Liver (tissue), 3 donors: Measurements from ENCODE around the gene PER1.

Experiments used
- EGR1 ChIP-seq, 2 donors: IDR thresholded peaks; 2 replicates each; pipeline ENCODE4 v1.6.1; 2016 to 2018; ENCODE audit warnings: antibody characterized with exemption in 2 of 2, low read depth in 2 of 2
- FOXA1 ChIP-seq: IDR thresholded peaks from 2 replicates; pipeline ENCODE4 v1.6.1; 2016; ENCODE audit warnings: antibody characterized with exemption
- FOXA2 ChIP-seq: IDR thresholded peaks from 2 replicates; pipeline ENCODE4 v1.6.1; 2016; ENCODE audit warnings: antibody characterized with exemption
- JUND ChIP-seq, 2 donors: IDR thresholded peaks; 2 replicates each; pipeline ENCODE4 v1.6.1; 2016; ENCODE audit warnings: antibody characterized with exemption in 2 of 2
- RAD21 ChIP-seq, 2 donors: IDR thresholded peaks; 2 replicates each; pipeline ENCODE4 v1.6.1; 2016; ENCODE audit warnings: antibody characterized with exemption in 2 of 2, mild to moderate bottlenecking in 2 of 2
- RXRA ChIP-seq, 2 donors: IDR thresholded peaks; 2 replicates each; pipeline ENCODE4 v1.6.1; 2017 to 2018; ENCODE audit warnings: antibody characterized with exemption in 2 of 2, mild to moderate bottlenecking in 1 of 2
- SP1 ChIP-seq: IDR thresholded peaks from 2 replicates; pipeline ENCODE4 v1.6.1; 2018; ENCODE audit warnings: antibody characterized with exemption, mild to moderate bottlenecking
- TAF1 ChIP-seq: conservative IDR thresholded peaks from 2 replicates; pipeline ENCODE4 v1.6.1; 2016; ENCODE audit warnings: antibody characterized with exemption, mild to moderate bottlenecking
- YY1 ChIP-seq: IDR thresholded peaks from 2 replicates; pipeline ENCODE4 v1.6.1; 2016; ENCODE audit warnings: antibody characterized with exemption, mild to moderate bottlenecking
- TF ChIP-seq, protein P1 (sequence below): IDR thresholded peaks from 2 replicates; pipeline ENCODE4 v1.6.1; 2016; ENCODE audit warnings: antibody characterized with exemption, mild to moderate bottlenecking
- TF ChIP-seq, protein P2 (sequence below): fragments of 150-350 bp; IDR thresholded peaks from 2 replicates; pipeline ENCODE4 v1.5.1; 2017; ENCODE audit warnings: improper control_type of control experiment, low read depth, low read length; ENCODE audit not compliant: missing input control
- TF ChIP-seq, protein P3 (sequence below): IDR thresholded peaks from 2 replicates; pipeline ENCODE4 v1.6.1; 2016; ENCODE audit warnings: antibody characterized with exemption
- TF ChIP-seq, protein P4 (sequence below): IDR thresholded peaks from 2 replicates; pipeline ENCODE4 v1.6.1; 2016; ENCODE audit warnings: antibody characterized with exemption
- donor health status: healthy.
- donor health status: healthy.

DNA sequence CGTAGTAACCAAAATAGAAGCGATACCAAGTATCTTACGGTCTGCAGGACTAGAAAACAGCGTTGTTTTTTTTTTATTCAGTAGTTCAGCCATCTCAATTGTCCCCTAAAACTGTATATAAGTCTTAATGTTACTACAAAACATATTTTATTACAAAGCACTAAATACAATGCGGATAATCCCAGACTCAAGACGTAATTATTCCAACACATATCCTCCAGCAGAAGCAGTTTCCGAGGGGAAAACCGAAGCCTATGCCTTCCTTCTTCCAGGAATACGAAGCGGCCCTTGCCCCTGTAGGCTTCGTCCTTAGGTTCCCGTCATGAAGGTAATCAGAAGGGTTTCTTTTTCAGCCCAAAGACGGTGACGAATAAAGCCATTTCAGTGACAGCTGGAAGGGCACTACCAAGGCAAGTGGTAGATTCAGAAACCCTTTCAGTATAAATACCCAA is 21.7 kb upstream of the PER1 start:
- TF ChIP-seq EGR1 (IDR thresholded peaks at IDR 0.05; ENCODE audit: low read depth in 2 of 2) (no peak), FOXA2 (no peak), RAD21 (IDR thresholded peaks at IDR 0.05) (no peak), JUND (IDR thresholded peaks at IDR 0.05) (no peak), SP1 (no peak), YY1 (no peak), TAF1 (no peak), FOXA1 (no peak), RXRA (IDR thresholded peaks at IDR 0.05) (no peak)
- TF ChIP-seq, protein P1, sequence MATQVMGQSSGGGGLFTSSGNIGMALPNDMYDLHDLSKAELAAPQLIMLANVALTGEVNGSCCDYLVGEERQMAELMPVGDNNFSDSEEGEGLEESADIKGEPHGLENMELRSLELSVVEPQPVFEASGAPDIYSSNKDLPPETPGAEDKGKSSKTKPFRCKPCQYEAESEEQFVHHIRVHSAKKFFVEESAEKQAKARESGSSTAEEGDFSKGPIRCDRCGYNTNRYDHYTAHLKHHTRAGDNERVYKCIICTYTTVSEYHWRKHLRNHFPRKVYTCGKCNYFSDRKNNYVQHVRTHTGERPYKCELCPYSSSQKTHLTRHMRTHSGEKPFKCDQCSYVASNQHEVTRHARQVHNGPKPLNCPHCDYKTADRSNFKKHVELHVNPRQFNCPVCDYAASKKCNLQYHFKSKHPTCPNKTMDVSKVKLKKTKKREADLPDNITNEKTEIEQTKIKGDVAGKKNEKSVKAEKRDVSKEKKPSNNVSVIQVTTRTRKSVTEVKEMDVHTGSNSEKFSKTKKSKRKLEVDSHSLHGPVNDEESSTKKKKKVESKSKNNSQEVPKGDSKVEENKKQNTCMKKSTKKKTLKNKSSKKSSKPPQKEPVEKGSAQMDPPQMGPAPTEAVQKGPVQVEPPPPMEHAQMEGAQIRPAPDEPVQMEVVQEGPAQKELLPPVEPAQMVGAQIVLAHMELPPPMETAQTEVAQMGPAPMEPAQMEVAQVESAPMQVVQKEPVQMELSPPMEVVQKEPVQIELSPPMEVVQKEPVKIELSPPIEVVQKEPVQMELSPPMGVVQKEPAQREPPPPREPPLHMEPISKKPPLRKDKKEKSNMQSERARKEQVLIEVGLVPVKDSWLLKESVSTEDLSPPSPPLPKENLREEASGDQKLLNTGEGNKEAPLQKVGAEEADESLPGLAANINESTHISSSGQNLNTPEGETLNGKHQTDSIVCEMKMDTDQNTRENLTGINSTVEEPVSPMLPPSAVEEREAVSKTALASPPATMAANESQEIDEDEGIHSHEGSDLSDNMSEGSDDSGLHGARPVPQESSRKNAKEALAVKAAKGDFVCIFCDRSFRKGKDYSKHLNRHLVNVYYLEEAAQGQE, result peak; percentile 2
- TF ChIP-seq, protein P2, sequence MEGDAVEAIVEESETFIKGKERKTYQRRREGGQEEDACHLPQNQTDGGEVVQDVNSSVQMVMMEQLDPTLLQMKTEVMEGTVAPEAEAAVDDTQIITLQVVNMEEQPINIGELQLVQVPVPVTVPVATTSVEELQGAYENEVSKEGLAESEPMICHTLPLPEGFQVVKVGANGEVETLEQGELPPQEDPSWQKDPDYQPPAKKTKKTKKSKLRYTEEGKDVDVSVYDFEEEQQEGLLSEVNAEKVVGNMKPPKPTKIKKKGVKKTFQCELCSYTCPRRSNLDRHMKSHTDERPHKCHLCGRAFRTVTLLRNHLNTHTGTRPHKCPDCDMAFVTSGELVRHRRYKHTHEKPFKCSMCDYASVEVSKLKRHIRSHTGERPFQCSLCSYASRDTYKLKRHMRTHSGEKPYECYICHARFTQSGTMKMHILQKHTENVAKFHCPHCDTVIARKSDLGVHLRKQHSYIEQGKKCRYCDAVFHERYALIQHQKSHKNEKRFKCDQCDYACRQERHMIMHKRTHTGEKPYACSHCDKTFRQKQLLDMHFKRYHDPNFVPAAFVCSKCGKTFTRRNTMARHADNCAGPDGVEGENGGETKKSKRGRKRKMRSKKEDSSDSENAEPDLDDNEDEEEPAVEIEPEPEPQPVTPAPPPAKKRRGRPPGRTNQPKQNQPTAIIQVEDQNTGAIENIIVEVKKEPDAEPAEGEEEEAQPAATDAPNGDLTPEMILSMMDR, result no peak
- TF ChIP-seq, protein P3, sequence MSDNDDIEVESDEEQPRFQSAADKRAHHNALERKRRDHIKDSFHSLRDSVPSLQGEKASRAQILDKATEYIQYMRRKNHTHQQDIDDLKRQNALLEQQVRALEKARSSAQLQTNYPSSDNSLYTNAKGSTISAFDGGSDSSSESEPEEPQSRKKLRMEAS, result no peak
- TF ChIP-seq, protein P4, sequence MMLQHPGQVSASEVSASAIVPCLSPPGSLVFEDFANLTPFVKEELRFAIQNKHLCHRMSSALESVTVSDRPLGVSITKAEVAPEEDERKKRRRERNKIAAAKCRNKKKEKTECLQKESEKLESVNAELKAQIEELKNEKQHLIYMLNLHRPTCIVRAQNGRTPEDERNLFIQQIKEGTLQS, result no peak
